ENCODE measurements around the gene IL17REL.
A peak's percentile ranks its signal among the peaks of the same experiment; 100 is the strongest.

The IL17REL gene

DNA sequence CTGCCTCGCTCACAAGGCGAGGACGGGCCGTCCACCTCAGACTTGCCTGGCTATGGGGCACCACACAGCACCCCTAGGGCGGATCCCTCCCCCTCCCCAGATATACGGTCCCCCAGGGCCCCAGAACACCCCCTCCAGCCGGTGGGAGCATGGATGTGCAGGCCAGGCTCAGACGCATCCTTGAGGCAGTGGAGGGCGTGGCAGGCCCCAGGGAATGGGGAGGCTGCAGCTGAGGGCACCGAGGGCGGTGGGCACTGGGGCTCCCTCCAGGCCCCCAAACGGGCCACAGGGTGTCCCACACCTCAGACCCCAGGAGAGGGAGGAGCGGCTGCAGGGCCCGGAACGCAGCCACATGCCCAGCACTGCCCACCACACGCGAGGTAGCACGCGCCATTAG is 33.5 kb upstream of the IL17REL start:
- DNase-seq (ENCODE audit: low read depth in 2 of 2) = no peak

GRCh38 chr22:50045211-50046018 is 32.9 kb upstream of the IL17REL start:
- DNase-seq (ENCODE audit: low read depth in 2 of 2) = no peak

GRCh38 chr22:50044485-50045118 is 32.0 kb upstream of the IL17REL start:
- DNase-seq (ENCODE audit: low read depth in 2 of 2) = no peak

DNA sequence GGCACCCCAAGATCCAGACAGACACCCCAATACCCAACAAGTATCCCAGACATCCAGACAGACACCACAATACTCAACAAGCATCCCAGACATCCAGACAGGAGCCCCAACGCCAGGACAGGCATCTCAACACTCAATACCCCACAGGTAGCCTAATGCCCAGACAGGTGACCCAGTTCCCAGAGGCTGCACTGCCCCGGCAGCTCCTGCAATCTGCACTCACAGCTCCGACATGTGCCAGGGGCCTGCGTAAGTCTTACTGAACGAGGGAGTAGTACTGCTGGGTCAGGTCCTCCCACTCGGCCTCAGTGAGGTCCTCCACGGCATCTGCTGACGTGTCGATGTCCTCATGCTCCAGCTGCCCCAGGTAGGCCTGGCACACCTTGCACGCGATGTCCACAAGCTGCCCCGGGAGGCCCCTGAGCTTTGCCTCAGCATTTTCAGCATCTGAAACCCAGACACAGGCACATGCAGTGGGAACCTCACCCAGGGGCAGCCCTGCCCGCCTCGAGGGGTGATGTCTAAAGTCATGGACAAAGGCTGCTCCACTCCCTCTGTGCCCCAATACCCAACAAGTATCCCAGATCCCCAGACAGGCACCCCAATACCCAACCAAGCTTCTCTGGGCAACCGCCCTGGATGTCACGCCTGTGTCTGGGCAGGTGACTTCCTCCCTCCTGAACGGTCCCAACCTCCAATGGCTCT is 28.9 kb upstream of the IL17REL start:
- no peak for DNase-seq (ENCODE audit: low read depth in 2 of 2)

DNA sequence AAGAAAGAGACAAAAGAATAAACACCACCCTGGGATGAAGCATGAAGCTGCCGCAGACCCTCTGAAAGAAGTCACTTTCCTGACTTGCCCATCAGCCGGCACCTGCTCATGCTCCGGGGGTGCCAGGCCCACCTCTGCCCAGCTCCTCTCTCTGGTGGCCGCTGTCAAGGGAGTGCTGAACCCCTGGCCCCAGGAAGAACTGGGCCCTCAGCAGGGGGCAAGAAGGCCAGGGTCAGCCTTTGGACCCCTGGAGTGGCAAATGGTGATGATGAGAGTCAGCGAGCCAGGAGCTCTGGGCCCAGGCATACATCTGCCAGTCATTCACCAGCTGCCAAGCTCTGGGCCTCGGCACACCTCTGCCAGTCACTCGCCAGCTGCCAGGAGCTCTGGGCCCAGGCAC is 28.2 kb upstream of the IL17REL start:
- no peak for DNase-seq (ENCODE audit: low read depth in 2 of 2)

DNA sequence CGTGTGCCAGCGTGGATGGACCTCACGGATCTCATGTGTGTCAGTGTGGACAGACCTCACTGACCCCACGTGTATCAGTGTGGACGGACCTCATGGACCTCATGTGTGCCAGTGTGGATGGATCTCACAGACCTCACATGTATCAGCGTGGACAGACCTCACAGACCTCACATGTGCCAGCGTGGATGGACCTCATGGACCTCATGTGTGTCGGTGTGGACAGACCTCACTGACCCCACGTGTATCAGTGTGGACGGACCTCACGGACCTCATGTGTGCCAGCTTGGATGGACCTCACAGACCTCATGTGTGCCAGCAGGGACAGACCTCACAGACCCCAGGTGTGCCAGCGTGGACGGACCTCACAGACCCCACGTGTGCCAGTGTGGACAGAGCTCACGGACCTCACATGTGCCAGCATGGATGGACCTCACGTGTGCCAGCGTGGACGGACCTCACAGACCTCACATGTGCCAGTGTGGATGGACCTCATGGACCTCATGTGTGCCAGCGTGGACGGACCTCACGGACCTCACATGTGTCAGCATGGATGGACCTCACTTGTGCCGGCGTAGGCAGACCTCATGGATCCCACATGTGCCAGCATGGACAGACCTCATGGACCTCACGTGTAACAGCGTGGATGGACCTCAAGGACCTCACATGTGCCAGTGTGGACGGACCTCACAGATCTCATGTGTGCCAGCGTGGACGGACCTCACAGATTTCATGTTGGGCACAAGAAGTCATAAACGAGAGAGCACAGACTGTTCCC is 27.3 kb upstream of the IL17REL start:
- DNase-seq (ENCODE audit: low read depth in 2 of 2) = no peak

DNA sequence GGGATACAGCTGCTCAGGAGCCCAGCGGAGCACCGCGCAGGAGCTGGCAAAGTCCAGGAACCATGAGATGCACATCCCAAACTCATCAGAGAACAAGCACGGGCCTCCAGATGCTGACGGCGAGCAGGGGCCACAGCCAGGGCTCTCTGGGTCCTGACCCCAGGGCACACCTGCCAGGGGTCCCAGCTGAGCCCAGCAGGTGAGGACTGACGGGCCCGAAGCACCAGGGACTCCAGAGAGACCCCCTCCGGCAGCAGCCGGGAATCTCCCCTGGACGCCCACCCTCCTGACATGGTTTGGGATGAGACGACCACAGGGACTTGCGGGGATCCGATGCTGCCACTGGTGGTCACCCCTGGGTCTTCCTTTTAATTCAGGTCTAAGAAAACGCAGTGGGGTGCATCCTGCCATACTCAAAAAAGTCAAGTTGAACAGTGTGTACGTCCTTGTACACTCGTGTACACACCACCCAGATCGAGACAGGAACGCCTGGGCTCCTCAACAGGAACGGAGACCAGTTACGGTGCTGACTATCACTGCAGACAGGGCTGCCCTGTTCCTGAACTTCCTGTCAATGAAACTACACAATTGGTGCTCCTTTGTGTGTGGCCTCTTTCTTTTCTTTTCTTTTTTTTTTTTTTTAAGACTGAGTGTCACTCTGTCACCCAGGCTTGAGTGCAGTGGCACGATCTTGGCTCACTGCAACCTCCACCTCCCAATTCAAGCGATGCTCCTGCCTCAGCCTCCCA is 23.6 kb upstream of the IL17REL start:
- no peak for DNase-seq (ENCODE audit: low read depth in 2 of 2)

DNA sequence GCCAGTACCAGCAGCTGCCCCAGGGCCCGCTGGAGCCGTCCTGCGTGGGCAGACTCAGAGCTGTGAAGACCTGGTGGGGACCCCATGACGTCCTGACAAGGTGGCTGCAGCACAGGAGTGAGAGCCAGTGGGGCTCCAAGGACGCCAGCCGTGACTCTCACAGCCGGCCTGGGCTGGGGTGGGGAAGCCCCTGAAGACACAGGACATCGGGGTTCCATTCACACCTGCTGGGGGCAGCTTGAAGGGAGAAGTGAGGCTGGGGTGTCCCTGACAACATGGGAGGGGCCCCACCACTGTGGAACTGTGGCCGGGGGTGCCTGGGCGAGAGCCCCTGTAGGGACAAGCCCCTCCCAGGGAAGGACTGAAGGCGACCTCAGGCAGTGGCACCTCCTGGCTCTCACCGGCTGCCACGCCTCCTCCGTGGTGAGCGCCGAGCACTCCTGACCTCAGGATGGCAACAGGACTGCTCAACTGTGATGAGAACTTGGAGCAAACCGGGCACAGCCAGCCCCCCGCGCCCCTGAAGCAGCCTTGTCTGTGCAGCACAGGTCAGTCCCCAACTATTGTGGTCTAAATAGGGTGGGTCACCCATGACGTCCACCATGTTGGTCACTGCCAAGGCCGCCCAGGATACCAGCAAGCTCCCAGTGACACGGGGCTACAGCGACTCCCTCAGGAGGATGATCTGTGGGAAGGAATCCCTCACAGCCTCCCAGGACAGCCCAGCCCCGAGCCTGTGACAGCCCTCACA is 22.7 kb upstream of the IL17REL start:
- no peak for DNase-seq (ENCODE audit: low read depth in 2 of 2)

DNA sequence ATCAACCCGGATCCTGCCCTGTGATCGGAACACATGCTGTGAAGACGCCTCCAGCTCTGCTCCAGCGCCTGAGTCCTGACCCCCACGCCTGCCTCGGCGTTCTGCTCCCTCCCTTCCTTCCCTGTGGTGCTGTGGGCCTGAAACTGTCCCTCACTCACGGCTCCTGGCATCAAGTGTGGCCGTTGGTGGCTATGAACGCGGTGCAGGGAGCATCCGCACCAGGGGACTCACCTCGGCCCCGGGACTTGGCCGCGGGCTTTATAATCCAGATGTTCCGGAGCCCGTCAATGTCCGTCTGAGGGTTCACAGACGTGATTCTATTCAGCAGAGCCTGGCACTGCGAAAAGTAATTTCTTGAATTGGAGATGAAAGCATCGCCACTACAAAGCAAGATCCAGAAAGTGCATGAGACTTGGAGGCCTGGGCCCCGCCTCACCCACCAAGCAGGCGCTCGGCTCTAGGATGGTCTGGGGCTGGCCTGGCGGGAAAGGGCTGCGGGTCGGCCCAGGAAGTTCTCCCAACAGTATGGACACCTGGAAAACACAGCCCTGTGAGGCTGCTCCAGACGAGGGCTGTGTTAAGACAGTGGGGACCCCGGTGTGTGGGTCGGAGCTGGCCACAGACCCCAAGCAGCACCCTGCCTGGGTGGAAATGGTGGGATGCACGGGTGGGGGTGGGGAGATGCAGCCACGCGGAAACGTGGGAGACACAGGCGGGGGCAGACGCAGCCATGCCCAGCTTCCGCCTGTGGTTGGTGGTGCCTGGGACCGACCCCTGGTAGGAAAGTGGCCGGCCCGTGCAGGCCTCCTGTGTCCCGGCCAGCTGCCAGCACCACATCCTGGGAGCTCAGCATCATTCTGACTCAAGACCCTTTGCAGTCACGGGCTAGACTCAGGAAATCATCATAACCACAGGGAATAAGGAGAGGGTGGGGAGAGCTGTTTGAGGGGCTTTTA is 21.8 kb upstream of the IL17REL start:
- no peak for DNase-seq (ENCODE audit: low read depth in 2 of 2)

DNA sequence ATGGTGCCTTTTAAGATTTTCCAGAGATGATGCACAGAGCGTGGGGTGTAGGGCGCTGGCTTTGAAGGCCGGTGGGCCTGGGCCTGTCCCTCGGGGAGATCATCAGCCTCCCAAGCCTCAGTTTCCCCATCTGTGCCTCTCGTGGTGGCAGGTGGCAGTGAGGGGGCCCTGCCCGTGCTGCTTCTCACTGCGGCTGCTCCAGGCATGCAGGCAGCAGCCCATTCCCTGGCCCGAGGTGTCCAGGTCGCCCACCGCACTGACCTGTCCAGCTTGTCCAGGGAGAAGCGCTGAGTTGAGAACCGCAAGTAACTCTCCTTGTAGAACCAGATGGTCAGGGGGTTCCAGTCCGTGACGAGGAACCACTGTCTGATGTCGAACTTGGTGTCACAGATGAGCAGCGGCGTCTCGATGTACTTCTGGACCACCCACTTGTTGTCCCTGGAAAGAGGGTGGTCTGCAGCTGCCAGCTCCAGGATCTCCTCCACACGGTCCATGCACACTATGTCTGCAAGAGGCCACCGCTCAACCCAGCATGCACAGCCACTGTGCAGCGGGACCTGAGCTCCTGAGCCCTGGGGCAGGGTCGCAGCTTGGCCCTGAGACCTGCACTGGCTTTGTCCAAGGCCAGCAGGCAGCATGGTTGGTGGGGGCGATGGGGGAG is 20.5 kb upstream of the IL17REL start:
- DNase-seq (ENCODE audit: low read depth in 2 of 2) = no peak

DNA sequence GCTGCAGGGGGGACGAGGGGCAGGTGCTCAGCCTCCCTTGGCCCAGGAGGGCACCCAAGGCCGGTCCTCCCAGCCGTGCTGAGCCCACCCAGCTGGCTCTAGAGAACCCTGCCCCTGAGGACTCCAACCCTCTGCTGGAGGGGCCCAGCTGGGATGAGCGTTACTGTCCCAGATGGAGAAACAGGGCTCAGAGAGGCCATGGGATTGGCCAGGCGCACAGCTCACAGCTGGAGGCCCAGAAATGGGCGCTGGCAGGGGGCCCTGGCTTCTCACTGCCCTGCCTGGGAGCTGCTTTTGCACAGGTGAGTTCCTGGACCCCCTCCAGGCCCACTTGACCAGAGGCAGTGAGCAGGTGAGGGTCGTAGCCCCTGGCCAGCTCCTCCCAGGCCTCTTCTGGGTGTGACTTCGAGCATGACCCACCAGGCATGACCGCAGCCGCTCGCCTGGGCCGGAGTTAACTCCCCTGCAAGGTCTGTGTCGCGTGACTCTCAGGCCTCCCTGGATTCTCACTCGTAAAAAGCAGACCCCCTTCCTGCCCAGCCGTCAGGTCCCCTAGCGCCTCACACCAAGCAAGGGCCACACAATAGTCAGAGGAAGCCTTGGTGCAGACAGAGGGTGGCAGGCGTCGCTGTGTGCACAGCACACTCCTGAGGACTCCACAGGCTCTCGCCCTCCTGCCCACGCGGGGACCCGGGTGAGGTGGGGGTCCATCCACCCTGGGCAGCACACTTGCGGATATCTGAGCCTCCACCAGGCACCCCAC is 19.7 kb upstream of the IL17REL start:
- no peak for DNase-seq (ENCODE audit: low read depth in 2 of 2)

GRCh38 chr22:50031189-50032091 is 18.9 kb upstream of the IL17REL start:
- DNase-seq (ENCODE audit: low read depth in 2 of 2) = no peak

DNA sequence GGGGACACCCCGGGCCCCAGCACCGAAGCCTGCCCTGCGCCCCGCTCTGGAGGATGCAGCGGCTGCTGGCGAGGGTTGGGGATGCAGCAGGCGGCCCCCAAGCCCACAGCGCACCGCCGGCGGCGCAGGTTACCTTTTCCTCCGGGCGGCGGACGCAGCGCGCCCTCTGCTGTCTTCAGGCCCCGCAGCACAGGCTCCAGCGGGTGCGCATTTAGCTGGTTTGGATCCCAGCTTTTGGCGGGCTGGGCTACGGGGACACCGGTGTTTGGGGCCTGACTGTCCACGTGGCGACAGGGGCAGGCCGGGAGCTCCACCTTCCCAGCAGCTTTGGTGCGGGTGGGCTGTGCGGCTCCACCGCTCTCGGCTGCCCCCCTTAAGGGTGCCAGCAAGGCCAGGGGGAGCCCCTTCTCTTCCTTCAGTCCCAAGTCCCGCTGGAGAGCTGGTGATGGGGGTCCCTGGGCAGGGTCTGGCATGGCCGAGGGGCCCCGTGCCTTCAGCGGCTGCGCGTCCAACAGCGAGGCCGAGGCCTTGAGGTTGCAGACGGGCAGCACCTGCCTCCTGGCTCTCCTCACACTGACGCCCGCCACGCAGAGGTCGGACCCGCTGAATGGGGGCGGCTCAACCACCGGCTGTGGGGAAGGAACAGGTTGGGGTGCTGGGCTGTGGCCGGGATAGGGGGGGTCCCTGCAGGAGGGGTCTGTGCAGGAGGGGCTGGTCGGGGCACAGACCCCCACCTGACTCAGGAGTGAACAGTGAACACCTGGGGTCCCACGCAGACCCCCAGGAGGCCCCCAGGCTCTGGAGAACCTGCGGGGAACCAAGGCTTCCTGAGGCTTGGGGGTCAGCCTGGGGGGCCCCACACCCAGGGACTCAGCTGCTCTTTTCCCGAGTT is 18.0 kb upstream of the IL17REL start:
- peak; percentile 58 to 67 for DNase-seq (ENCODE audit: low read depth in 2 of 2)

DNA sequence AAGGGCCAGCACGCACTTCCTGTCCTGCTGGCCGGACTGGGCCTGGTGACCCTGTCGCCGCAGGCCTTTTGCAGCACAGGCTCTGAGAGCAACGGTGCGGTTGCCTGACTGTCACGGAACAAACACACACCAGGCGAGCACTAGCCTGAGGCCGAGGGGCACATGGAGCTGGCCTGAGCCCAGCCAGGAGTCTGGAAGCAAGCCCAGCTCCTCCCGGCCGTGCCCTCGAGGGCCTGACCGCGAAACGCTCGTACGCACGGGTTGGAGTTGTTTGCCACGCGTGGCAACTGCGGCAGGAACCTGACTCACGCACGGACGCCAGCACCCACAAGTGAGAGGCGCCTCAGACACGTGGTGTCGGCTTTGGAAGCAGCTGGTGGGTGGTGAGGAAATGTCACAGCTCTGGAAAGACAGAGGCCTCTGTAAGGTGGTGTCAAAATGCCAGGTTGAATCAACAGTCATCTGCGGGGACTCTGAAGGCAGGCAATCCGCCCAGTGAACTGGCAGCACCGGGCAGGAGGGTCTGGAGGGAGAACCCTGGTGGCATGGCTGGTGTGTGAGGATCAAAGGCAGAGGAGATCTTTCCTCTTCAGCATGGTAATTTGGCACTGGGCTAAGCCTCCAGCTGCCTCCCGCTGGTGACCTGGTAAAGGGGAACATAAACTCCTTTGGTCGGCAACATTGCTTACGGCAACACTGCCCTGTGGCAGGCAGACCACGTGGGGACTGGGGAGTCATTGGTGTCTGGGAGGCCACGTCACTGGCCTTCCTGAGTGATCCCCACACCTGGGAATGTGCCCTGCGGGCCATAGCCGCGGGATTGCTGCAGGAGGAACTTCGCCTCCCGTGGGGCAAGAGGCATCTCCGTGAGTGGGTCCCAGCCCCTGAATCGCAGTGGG is 15.3 kb upstream of the IL17REL start:
- DNase-seq (ENCODE audit: low read depth in 2 of 2) = peak in 1 of 2 donors; percentile 9

DNA sequence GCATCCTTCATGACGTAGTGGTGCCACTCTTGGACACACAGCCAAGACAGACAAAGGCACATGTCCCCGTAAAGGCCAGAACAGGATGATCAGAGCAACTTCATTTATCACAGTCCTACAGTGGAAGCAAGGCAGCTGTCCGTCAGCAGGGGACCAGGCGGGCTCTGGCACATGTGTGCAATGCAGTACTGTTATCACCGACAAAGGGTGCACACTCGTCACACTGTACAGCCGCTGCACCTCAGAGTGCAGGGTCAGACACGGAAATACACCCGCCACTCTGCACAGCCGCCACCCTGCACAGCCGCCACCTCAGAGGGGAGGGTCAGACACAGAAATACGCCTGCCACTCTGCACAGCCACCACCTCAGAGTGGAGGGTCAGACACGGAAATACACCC is 13.4 kb upstream of the IL17REL start:
- no peak for DNase-seq (ENCODE audit: low read depth in 2 of 2)

Measured in stimulated activated CD8-positive, alpha-beta memory T cell treated with anti-CD3 and anti-CD28 coated beads, Interleukin-2, amount 100 ng/mL, for 1 hour (primary cell).